Head of caudate nucleus (tissue), 42 donors: Measurements from ENCODE around the gene GOLGA6B.
"Not testable (repeated sequence)": the region's sequence is repeated elsewhere in the genome, so short reads cannot be mapped to it uniquely, and the experiment has no call there.

Experiments
- DNase-seq, 42 donors: peaks; one replicate each; pipeline versions ENCODE4 v3.0.0 to v3.0.0-alpha.2; 2020 to 2021; ENCODE audit warnings: mixed read lengths in 7 of 42
- intact Hi-C: fragments of 100-400 bp; cut with DNase I; formaldehyde crosslinking; loops from one replicate; pipeline ENCODE4 v1.15.0; 2022

Gene GOLGA6B

GRCh38 chr15:72654397-72654796, at the start of gene GOLGA6B:
TSS of gene GOLGA6B (plus strand) at chr15:72654697. CDS start at chr15:72654738, 41 bp downstream.
- DNase-seq, intact Hi-C loops: not testable (repeated sequence)

DNA sequence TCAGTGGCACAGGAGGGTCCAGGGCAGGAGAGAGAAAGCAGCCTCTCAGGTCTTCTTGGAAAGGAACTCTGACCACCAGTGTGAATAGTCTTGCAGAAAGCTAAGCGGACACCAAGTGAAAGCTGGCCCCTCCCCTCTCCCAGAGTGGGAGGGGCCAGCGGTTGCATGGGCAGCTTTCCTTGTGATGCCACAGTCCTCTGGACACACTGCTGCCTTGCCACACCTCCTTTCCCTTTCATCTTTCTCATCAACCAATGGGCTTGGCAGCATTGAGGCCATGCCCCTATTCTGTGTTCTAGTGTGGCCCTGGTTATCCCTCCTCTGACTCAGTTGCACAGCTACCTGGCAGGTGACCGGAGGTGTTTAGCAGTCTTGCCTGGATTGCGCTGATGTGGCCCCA, 49.7 kb upstream of the GOLGA6B start:
- intact Hi-C loops, result no loop called here
- no peak for DNase-seq

DNA sequence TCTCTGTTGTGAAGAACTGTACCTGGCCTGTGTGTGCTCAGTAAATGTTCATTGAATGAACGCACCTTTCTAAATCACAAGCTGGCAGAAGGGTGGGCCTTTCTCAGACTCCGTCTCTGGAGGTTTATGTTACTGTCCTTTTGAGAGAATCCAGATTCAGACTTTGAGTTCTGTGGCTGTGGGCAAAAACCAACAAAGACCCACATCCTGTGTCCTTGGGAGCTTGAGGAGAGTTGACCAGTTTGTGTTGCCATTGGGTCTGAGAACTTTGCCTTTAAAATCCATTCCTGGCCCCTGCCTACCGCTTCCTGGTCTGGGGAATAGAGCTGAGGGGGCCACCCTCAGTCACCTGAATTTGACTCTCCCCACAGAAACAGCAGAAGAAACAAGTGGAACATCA, 46.4 kb upstream of the GOLGA6B start:
- intact Hi-C loops, DNase-seq: not testable (repeated sequence)

DNA sequence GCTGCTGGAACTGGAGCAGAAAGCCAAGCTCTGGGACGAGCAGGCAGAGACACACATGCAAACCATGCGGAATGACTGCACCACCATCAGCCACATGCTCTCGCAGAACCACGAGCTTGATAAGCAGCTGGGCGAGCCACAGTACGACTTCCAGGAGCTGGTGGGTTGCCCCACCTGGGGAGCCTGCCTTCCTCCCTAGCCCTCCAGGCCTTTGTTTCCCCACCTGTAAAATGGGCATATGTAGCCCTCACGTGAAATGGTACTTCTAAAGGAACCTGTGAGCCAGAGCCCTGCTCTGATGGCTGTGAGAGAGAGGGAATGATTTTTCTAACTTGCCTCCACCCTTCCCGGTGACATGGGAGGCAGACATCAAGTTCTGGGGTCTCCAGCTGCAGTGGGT, 44.6 kb upstream of the GOLGA6B start:
- intact Hi-C loops, result no loop called here

DNA sequence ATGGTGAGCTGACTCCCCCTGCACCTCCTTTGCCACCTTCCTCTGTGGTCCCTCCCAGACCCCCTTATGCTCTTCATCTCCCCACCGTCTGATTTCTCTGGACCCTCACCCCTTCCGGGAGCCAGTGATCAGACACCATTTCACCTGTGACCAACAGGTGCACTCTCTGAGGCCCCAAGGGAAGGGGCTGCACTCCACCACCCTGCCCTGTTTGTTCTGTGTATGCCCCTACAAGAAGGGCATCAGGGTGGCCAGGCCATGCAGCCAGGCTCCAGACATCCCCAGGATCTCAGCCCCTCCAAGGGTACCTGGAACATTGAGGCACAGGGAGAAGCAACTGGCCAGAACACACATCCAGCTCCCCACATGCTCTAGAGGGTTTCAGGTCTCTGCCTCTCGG, 42.2 kb upstream of the GOLGA6B start:
- intact Hi-C loops, DNase-seq: not testable (repeated sequence)

More for the DNA sequence above, 44.6 kb upstream of the GOLGA6B start:
- DNase-seq, result no peak

DNA sequence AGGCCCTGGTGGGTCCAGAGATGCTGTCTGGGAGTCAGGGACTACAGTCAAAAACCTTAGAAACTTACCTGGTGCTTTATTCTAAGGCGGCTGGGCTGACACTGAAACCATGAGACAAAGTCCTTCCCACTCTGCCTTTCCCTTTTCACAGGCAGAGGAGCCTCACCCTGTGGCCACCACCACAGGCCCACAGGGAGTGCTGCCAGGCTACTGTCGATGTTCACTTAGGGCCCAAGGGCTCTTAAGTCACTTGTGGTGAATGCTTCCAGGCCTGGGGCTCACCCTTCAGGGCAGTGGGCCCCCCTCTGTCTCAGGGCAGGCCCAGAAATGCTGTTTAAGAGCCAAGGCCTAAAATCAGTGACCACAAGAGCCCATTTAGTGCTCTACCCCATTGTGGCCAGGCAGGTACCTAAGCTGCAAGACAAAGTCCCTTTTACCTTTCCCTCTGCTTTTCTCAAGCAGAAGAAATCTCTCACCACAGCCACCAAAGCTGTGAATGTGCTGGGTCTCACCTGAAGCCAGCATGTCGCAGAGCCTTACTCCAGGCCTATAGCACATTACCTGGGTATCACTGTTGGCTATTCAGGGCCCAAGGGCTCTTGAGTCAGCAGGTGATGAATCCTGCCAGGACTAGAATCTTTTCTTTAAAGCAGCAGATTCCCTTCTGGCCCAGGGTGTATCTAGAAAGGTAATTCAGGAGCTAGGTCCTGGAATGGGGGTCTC, 39.5 kb upstream of the GOLGA6B start:
- intact Hi-C loops, result no loop called here
- no peak for DNase-seq

GRCh38 chr15:72615533-72616233, 38.8 kb upstream of the GOLGA6B start:
- intact Hi-C loops, result not testable (repeated sequence)
- peak in 3 of 42 donors; percentile 7 to 28 (median 20) for DNase-seq

GRCh38 chr15:72616491-72617210, 37.8 kb upstream of the GOLGA6B start:
- DNase-seq, result no peak
- intact Hi-C loops, result no loop called here

- intact Hi-C loops, result not testable (repeated sequence)
- peak in 1 of 42 donors; percentile 9 for DNase-seq
Observed at GRCh38 chr15:72623854-72624253, 30.6 kb upstream of the GOLGA6B start.

DNA sequence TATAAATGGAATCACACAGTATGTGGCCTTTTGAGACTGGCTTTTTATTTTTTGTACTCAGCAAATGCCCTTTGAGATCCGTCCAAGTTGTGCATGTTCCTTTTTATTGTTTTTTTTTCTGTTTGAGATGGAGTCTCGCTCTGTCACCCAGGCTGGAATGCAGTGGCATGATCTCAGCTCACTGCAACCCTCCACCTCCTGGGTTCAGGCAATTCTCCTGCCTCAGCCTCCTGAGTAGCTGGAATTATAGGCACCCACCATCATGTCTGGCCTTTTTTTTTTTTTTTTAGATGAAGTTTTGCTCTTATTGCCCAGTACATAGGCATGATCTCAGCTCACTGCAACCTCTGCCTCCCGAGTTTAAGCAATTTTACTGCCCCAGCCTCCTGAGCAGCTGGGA, 28.3 kb upstream of the GOLGA6B start:
- intact Hi-C loops, result not testable (repeated sequence)
- peak in 1 of 42 donors; percentile 1 for DNase-seq

- DNase-seq, intact Hi-C loops: not testable (repeated sequence)
Observed at GRCh38 chr15:72628249-72629067, 26.0 kb upstream of the GOLGA6B start.

- intact Hi-C loops, DNase-seq: not testable (repeated sequence)
Observed at GRCh38 chr15:72629068-72629570, 25.4 kb upstream of the GOLGA6B start.

DNA sequence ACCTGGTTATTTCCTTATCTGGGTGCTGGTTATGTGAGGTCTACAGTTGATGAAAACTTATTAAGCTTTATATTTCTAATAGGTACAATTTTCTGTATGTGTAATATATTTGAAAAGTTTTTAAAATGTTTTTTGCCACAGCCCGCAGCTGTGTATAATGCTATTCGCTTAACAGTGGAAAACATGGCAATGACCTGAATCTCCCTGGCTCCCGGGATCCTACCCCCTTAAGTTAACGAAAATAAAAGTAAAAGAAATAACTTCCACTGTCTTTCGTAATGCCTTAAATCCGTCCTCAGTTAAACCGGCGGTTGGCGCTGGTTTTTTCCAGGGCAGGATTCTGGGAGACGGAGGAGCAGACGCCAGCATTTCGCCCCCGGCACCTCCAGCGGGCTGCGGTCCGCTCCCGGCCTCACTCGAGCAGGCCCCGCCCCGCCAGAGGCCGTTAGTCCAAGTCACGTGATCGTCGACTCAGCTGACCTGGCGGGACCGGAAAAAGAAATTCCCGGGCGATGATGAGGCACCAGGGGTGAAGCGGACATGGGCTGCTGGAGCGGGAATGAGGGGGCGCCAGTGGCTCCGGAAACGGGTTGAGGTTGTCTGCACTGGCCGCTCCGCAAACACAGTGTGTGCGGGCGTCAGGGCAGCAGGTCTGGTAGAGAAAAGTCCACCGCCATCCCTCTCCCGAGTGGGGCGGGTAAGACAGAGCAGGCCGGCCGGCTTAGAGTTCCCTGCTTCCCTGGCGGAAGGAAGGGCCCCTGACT, 17.8 kb upstream of the GOLGA6B start:
- peak; percentile 12 to 91 (median 80) for DNase-seq
- intact Hi-C loops, result not testable (repeated sequence)

GRCh38 chr15:72639759-72640483, 14.6 kb upstream of the GOLGA6B start:
- intact Hi-C loops, DNase-seq: not testable (repeated sequence)

DNA sequence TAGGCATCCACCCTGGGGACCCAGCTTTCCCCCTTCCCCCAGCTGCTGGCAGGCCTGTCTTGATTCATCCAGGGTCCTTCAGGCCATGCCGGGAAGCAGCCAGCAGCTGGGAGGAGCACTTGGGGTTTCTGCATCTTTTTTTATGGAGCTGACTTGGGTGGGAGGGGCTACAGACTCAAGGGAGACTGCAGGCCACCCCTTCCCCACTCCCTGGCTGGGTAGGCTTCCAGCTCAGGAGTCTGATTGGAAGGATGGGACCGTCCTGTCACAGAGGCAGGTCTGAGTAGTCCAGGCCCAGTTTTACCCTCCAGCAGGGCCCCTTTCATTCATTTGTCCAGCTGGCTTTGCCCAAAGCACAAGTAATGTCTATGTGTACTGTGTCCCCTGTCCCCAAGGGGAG, 12.2 kb upstream of the GOLGA6B start:
- DNase-seq, intact Hi-C loops: not testable (repeated sequence)

GRCh38 chr15:72648631-72649253, 5.8 kb upstream of the GOLGA6B start:
- DNase-seq, intact Hi-C loops: not testable (repeated sequence)

GRCh38 chr15:72656014-72656413, 1.5 kb downstream of the GOLGA6B start:
- DNase-seq, intact Hi-C loops: not testable (repeated sequence)
